ENCODE measurements around the gene DPYD.

Gene DPYD

GRCh38 chr1:97784661-97785060 is 136.2 kb downstream of the DPYD start:
- H3K27ac ChIP-seq: no peak overlapping the region
- H3K36me3 ChIP-seq: no peaks in the 10 kb centered on the region
- no peaks in the 10 kb centered on the region for H3K9me3 ChIP-seq
- H3K4me1 ChIP-seq: no peaks in the 10 kb centered on the region
- DNase-seq: no peak
- intact Hi-C loops (cut with DNase I; ENCODE audit: low total_unique reads): no loop called here
- no peak overlapping the region for H3K4me3 ChIP-seq
- no peak for TF ChIP-seq CTCF (IDR thresholded peaks at IDR 0.05)
- H3K27me3 ChIP-seq: no peaks in the 10 kb centered on the region

- Histone ChIP-seq H3K4me3 (no peak overlapping the region), H3K9me3 (no peaks in the 10 kb centered on the region), H3K4me1 (no peaks in the 10 kb centered on the region), H3K27me3 (no peaks in the 10 kb centered on the region), H3K27ac (no peak overlapping the region), H3K36me3 (no peaks in the 10 kb centered on the region)
- no peak for TF ChIP-seq CTCF (IDR thresholded peaks at IDR 0.05)
- intact Hi-C loops (cut with DNase I; ENCODE audit: low total_unique reads): no loop called here
- no peak for DNase-seq
These were observed 137.1 kb downstream of the DPYD start for GRCh38 chr1:97783751-97784150.

GRCh38 chr1:97781762-97782337 is 139.0 kb downstream of the DPYD start:
- no peak overlapping the region for H3K4me3 ChIP-seq
- no peak overlapping the region for H3K27ac ChIP-seq
- no peaks in the 10 kb centered on the region for H3K36me3 ChIP-seq
- TF ChIP-seq CTCF (IDR thresholded peaks at IDR 0.05): no peak
- no peak for DNase-seq
- H3K27me3 ChIP-seq: no peaks in the 10 kb centered on the region
- H3K9me3 ChIP-seq: no peaks in the 10 kb centered on the region
- H3K4me1 ChIP-seq: no peaks in the 10 kb centered on the region
- intact Hi-C loops (cut with DNase I; ENCODE audit: low total_unique reads): no loop called here

GRCh38 chr1:97780884-97781283 is 139.9 kb downstream of the DPYD start:
- DNase-seq: no peak
- H3K9me3 ChIP-seq: no peaks in the 10 kb centered on the region
- H3K4me1 ChIP-seq: no peaks in the 10 kb centered on the region
- no peak overlapping the region for H3K27ac ChIP-seq
- intact Hi-C loops (cut with DNase I; ENCODE audit: low total_unique reads): loop anchor here (1.0 kb wide), 1 partner anchor 13 kb away; no protein-coding TSS in a partner anchor
- no peak for TF ChIP-seq CTCF (IDR thresholded peaks at IDR 0.05)
- no peaks in the 10 kb centered on the region for H3K36me3 ChIP-seq
- H3K27me3 ChIP-seq: no peaks in the 10 kb centered on the region
- no peak overlapping the region for H3K4me3 ChIP-seq

DNA sequence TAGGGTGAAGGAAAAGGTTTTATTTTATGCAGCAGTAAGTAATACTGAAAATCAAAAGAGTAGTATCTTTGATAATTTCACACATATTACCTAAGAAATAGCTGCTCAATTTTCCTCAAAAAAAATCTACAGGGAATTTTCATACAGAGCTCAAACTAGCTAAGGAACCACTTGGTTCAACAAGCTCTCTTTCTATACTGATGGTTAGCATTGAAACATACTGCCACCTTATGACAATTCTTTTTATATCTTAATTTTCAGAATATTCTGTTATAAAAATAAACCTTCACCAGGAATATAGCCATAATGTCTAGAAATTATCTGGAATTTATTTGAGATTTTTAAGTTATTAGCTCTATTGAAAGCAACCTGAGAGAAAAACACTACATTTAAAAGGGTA is 142.1 kb downstream of the DPYD start:
- H3K4me3 ChIP-seq: no peak overlapping the region
- intact Hi-C loops (cut with DNase I; ENCODE audit: low total_unique reads): no loop called here
- no peak overlapping the region for H3K27ac ChIP-seq
- no peak for TF ChIP-seq CTCF (IDR thresholded peaks at IDR 0.05)
- H3K9me3 ChIP-seq: peaks cover 0 to 3% (median 0%) of the 10 kb centered on the region in 3 donors
- H3K36me3 ChIP-seq: no peaks in the 10 kb centered on the region
- DNase-seq: no peak
- H3K4me1 ChIP-seq: no peaks in the 10 kb centered on the region
- H3K27me3 ChIP-seq: no peaks in the 10 kb centered on the region

DNA sequence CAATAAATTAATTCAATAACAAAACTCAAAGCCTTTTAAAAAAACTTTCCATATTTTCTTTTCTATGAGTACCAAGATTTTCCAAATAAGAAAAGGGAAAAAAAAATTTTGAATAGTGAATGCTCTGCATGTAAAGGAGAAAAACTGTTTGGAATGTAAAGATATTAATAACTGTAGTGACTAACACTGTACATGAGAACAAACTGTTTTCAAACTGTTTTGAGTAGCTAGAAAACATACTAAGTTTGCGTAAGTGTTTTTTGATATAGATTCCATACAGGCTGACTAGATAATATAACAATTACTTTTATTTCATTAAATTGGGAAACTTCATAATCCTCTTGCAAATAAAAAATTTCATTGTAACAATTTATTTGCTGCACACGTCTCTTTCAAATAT is 150.5 kb downstream of the DPYD start:
- DNase-seq: no peak
- no peak for TF ChIP-seq CTCF (IDR thresholded peaks at IDR 0.05)
- intact Hi-C loops (cut with DNase I; ENCODE audit: low total_unique reads): no loop called here
- Histone ChIP-seq H3K4me3 (no peak overlapping the region), H3K27me3 (no peaks in the 10 kb centered on the region), H3K27ac (no peak overlapping the region), H3K36me3 (no peaks in the 10 kb centered on the region), H3K4me1 (no peaks in the 10 kb centered on the region), H3K9me3 (peaks cover 0 to 8% (median 0%) of the 10 kb centered on the region in 3 donors)
